Epithelial cell of prostate (primary cell): ENCODE data around the gene KCNH8.
"Not testable (repeated sequence)": the region's sequence is repeated elsewhere in the genome, so short reads cannot be mapped to it uniquely, and the experiment has no call there.

Source experiments
- DNase-seq: peaks from one replicate; pipeline ENCODE4 v3.0.0-alpha.2; 2011; ENCODE audit warnings: low read depth, low spot score
- H3K27ac ChIP-seq: fragments of 450-650 bp; 2 replicates; pipeline ENCODE4 v1.5.1; 2017; ENCODE audit warnings: mild to moderate bottlenecking

The KCNH8 gene

GRCh38 chr3:19233882-19234784, 85.8 kb downstream of the KCNH8 start:
- not testable (repeated sequence) for DNase-seq, H3K27ac ChIP-seq

- DNase-seq = no peak
- H3K27ac ChIP-seq = no peak overlapping the region
Observed at GRCh38 chr3:19248143-19248542, 99.8 kb downstream of the KCNH8 start.

DNA sequence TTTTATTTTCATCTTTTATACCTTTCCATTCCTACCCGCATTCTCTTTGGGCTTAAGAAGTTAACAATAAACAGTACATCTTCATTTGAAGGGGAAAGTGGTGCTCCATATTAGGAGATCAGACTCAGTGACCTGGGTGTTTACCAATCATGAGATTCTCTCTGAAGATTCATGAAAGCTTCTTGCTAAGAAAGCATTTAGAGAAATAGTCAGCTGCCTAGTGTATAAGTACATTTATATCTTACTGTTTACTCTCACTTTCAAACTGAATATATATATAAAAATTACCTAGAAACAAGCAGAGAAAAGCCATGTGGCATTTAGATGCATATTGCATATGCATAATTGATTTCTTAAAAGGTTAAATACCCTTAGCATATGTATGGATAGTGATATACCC, 100.5 kb downstream of the KCNH8 start:
- no peak for DNase-seq
- H3K27ac ChIP-seq = no peak overlapping the region

DNA sequence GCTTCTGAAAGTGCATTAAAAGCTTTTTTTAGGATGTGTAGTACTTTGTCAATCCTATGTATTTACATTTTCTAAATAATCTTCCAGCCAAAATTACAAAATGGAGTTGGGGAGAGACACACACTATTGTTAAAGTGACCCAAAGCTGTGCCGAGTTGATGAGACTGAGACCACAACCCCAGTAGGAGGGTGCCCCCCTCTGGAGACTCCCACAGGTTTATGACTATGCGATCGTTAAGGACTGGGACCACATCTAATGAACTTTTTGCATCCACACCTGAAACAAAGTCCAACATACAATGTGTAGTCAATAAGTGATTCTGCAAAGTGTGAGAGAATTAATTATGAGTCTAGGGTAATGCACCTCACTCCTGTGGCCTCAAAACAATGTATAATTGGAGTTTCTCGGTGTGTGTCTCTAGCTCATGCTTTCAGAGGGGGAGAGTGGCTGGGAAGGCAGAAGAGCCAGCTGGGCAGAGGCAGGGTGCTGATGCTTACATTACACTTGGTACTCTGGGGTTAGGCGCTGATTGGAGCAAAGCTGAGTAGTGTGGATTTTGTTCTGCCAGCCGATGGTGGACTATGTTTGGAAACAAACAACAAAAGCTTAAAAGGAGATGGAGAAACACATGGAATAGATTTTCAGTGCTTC, 102.8 kb downstream of the KCNH8 start:
- no peak overlapping the region for H3K27ac ChIP-seq

GRCh38 chr3:19254189-19254588, 105.9 kb downstream of the KCNH8 start:
- H3K27ac ChIP-seq = no peak overlapping the region
- DNase-seq = no peak

More for the DNA sequence above, 102.8 kb downstream of the KCNH8 start:
- DNase-seq = no peak

DNA sequence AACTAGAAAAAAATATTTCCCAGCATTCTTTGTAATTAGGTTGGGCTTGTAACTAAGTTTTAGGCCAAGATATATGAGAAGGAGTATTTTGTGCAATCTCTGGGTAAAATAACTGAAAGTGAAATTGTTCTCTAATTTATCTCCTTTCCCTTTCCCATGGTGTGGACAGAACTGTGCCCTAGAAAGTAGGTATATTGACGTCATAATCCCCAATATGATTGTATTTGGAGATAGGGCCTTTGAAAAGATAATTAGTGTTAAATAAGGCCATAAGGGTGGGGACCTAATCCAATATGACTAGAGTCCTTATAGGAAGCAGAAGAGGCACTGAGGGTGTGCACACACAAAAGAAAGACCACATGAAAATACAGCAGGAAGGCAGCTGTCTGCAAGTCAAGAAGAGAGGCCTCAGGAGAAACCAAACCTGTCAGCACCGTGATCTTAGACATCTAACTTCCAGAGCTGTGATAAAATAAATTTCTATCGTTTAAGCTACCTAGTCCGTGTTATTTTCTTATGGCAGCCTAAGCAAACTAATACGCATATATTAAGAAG, 106.6 kb downstream of the KCNH8 start:
- no peak for DNase-seq
- H3K27ac ChIP-seq = no peak overlapping the region

DNA sequence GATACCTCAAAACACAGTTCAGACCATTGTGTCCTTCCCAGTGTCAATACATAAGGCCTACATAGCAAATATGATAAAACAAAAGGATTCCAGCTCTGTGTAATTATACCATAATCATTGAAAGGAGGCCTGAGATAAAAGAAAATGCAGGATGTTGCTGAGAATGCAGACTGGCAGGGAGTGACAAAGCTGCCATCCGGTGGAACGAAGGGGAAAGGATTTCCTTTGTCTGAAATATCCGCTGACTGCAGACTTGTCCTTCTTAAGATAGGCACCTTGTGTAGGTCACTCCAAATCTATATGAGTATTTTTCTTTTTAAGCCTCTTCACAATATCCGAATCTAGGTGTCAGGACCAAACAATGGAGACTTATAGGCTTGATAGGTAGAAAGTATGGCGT, 108.0 kb downstream of the KCNH8 start:
- no peak overlapping the region for H3K27ac ChIP-seq

DNA sequence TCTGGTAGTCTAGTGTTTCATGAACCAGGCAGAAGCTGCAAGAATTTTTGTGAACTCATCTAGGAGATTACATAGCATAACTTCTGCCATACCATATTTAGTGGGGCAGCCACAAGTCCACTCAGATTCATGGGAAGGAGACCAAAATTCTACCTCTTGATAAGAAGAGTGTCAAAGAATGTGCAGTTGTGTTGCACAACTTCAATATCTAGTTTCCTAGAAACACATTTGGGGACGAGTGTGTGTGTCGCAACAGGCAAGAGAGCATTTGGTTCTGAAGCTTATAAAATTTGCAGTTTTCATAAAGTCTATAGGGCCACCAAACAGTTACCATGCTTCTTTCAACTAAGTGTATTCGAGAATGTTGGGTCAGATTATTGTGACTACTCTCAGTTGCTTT, 115.3 kb downstream of the KCNH8 start:
- no peak for DNase-seq
- no peak overlapping the region for H3K27ac ChIP-seq

More for the DNA sequence above, 108.0 kb downstream of the KCNH8 start:
- DNase-seq = no peak

GRCh38 chr3:19264424-19264823, 116.1 kb downstream of the KCNH8 start:
- DNase-seq = no peak
- H3K27ac ChIP-seq = no peak overlapping the region

- no peak for DNase-seq
Observed at GRCh38 chr3:19267040-19267439, 118.7 kb downstream of the KCNH8 start.

DNA sequence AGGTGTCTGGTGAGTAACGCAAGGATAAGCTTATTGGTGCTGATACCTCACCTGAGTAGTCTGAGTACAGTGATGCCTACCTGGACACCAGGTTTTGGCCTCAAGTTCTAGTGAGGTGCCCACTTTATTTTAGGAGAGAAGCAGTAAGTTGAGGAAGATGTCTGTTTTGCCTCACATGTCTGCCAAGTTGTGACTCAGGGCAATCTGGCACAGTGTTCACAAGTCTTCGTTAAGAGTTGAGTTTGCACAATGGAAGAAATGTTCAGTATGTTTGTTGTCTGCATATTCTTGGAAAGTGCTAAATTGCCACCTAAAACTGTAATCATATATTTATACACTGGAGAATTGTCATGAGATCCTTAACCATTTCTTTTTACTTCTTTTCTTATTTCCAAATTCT, 122.2 kb downstream of the KCNH8 start:
- no peak overlapping the region for H3K27ac ChIP-seq
- DNase-seq = no peak

More at GRCh38 chr3:19267040-19267439, 118.7 kb downstream of the KCNH8 start:
- H3K27ac ChIP-seq = no peak overlapping the region

DNA sequence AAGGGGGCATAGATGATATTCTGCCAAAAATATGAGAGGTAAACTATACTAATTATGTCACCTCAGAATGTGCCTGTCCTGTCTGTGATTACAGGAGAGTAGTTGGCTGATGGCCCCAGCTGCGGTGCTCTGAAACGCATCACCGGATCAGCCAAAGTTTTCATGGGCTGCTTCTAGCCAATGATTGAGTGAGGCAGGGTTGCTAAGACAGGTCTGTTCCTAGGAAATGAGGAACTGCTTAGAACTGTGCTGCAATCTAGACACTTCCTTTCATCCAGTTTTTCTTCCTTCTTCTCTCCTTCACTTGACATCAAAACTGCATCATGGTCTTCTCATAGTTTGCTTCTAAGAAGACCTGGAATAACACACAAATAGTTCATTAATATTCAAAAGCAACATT, 124.0 kb downstream of the KCNH8 start:
- H3K27ac ChIP-seq = no peak overlapping the region
- DNase-seq = no peak

DNA sequence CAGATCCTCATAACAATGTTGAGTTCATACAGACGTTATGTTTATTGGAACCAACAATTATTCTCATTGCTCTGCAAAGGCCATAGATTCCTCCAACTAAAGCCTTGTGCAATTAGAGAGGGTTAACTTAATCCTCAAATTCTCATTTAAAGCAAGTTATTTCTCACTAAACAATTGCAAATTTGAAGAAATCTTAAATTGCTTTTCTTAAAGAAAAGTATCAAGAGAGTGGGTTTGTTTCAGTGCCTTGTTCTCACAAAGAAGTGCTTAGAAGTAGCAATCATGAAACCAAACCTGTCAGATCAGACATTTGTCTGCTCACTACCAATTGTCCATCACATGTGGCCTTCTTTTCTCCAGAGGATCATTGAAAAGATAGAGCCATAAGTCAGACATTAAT, 124.8 kb downstream of the KCNH8 start:
- DNase-seq = no peak

GRCh38 chr3:19274576-19274975, 126.3 kb downstream of the KCNH8 start:
- no peak overlapping the region for H3K27ac ChIP-seq
- no peak for DNase-seq

More for the DNA sequence above, 124.8 kb downstream of the KCNH8 start:
- H3K27ac ChIP-seq = no peak overlapping the region

DNA sequence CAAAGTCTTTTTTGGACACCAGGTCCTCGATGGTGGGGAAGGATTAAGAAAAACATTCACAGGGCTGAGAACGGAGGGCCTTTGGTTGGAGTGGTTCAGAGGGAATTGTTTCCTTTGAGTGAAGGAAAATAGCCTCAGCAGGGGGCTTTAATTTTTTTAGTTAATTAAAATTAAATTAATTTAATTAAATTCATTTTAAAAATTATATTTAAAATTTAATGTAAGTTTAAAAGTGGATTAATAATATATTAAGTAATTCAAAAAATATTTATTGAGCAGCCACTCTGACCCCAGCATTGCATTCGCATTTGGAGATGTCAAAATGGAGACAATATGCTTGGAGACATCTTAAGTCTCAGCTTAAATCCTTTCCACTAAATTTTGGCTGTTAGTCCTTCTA, 136.7 kb downstream of the KCNH8 start:
- DNase-seq = no peak
- no peak overlapping the region for H3K27ac ChIP-seq

- no peak overlapping the region for H3K27ac ChIP-seq
- DNase-seq = no peak
Observed at GRCh38 chr3:19293295-19293694, 145.0 kb downstream of the KCNH8 start.

DNA sequence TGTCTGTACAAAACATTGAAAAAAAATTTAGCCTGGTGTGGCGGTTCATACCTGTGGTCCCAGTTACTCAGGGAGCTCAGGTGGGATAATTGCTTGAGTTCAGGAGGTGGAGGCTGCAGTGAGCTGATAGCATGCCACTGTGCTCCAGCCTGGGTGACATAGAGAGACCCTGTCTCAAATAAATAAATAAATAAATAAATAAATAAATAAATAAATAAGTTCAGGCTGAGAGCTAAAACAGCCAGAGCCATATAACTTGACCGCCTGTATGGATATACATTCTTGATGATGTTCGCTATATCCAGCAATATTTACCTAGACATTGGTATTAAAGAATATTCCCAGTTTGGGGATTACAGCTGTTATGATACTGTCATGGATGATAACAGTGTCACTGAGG, 146.9 kb downstream of the KCNH8 start:
- no peak for DNase-seq
- no peak overlapping the region for H3K27ac ChIP-seq

- no peak for DNase-seq
- H3K27ac ChIP-seq = no peak overlapping the region
Observed at GRCh38 chr3:19331931-19332330, 183.6 kb downstream of the KCNH8 start.

- H3K27ac ChIP-seq = no peak overlapping the region
- no peak for DNase-seq
Observed at GRCh38 chr3:19334120-19334519, 185.8 kb downstream of the KCNH8 start.

- DNase-seq = no peak
- no peak overlapping the region for H3K27ac ChIP-seq
Observed at GRCh38 chr3:19338769-19339168, 190.5 kb downstream of the KCNH8 start.

DNA sequence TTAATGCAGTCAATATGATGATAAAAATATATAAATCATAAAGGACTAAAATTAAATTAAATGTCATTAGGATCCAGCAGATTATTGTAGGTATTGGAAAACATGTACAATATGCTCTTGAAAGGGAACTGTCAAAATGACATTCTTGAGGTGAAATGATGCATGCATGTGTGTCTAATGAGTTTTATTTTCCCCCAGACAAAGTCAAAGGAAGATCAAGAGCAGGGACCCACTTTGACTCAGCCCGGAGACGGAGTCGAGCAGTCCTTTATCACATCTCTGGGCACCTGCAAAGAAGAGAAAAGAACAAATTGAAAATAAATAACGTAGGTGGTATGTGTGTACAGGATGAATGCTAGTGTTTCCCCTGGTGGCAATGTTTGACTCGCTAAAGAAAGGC, 194.1 kb downstream of the KCNH8 start:
- DNase-seq = no peak
- H3K27ac ChIP-seq = no peak overlapping the region
